Fibroblast of mammary gland (primary cell): ENCODE data around the gene RAP2A.

Source experiments
- DNase-seq: peaks from one replicate; pipeline ENCODE4 v3.0.0-alpha.2; 2010; ENCODE audit warnings: low read depth
- H3K4me3 ChIP-seq: 2 replicates; pipeline ENCODE4 v1.5.1; 2011; ENCODE audit warnings: low read depth, mild to moderate bottlenecking, low read length, moderate library complexity; ENCODE audit not compliant: control insufficient read depth
- TF ChIP-seq, protein P1 (sequence below): conservative IDR thresholded peaks from 2 replicates; pipeline ENCODE4 v1.5.1; 2011; ENCODE audit warnings: low read depth, low read length, inconsistent platforms; ENCODE audit not compliant: control insufficient read depth, insufficient read depth

Gene RAP2A

DNA sequence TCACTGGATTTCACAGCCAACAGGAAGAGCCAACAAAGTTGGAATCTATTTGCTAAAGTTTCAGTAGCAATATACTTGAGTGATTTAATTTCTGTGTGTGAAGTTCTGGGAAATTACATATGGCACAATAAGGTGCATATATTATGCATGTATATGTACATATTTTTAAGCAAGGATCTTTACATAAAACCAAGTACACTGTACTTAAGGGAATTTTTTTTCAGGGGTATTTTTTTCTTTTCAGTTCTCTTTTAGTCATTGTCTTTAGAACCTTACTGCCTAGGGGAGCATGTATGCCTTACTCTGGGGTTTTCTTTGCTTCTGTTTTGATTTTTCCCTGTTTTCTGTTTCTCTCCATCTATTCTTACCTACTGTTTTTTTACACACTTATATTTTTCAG lies 7.4 kb downstream of the RAP2A start:
- H3K4me3 ChIP-seq = no peak overlapping the region
- TF ChIP-seq, protein P1, sequence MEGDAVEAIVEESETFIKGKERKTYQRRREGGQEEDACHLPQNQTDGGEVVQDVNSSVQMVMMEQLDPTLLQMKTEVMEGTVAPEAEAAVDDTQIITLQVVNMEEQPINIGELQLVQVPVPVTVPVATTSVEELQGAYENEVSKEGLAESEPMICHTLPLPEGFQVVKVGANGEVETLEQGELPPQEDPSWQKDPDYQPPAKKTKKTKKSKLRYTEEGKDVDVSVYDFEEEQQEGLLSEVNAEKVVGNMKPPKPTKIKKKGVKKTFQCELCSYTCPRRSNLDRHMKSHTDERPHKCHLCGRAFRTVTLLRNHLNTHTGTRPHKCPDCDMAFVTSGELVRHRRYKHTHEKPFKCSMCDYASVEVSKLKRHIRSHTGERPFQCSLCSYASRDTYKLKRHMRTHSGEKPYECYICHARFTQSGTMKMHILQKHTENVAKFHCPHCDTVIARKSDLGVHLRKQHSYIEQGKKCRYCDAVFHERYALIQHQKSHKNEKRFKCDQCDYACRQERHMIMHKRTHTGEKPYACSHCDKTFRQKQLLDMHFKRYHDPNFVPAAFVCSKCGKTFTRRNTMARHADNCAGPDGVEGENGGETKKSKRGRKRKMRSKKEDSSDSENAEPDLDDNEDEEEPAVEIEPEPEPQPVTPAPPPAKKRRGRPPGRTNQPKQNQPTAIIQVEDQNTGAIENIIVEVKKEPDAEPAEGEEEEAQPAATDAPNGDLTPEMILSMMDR = no peak
- DNase-seq = no peak

DNA sequence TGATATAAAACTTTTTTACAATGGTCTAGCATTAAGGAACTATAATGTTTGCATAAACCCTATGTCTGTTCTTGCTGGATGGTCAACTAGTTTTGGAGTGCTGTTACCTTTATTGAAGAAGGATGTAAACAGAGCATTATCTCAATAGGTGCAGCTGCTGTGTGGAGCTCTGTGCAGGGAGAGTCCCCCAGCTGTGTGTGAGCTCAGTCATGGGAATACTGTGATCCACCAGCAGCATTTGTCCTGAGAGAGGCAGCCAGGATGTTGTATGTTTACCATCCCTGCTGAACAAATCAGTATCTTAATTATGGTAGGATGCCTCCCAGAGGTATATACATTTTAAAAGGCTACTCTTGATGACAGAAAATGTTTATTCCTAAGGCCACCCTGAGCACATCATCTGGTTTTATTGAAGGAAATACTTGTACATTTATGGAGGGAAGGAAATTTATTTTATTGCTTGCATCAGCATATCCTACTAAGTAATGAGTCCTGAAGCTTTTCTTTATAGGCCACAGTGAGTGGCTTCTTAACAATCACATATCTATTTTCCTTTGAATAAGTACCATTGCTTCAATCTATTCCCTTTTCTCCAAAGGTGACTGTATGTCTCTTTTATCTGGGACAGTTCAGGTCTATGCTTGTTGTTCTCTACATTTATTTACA lies 11.7 kb downstream of the RAP2A start:
- H3K4me3 ChIP-seq = no peak overlapping the region
- TF ChIP-seq, protein P1 = no peak
- no peak for DNase-seq

DNA sequence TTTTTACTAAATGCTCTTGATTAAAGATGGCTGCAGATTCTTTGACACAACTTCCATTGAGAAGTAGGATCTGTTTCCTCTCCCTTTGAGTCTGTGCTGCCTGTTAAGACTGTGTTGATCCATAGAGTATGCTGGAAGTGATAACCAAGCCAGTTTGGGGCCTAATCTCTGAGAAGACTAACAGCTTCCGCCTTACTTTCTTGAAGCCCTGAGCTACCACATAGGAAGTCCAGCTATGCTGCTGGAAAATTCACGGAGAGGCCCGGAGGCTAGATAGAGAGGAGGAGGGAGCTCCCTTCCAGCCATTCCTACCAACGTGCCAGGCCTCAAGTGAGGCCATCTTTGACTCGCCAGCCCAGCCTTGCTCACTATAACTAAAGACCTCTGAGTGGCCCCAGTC lies 12.5 kb downstream of the RAP2A start:
- H3K4me3 ChIP-seq = no peak overlapping the region
- TF ChIP-seq, protein P1 = no peak
- no peak for DNase-seq

DNA sequence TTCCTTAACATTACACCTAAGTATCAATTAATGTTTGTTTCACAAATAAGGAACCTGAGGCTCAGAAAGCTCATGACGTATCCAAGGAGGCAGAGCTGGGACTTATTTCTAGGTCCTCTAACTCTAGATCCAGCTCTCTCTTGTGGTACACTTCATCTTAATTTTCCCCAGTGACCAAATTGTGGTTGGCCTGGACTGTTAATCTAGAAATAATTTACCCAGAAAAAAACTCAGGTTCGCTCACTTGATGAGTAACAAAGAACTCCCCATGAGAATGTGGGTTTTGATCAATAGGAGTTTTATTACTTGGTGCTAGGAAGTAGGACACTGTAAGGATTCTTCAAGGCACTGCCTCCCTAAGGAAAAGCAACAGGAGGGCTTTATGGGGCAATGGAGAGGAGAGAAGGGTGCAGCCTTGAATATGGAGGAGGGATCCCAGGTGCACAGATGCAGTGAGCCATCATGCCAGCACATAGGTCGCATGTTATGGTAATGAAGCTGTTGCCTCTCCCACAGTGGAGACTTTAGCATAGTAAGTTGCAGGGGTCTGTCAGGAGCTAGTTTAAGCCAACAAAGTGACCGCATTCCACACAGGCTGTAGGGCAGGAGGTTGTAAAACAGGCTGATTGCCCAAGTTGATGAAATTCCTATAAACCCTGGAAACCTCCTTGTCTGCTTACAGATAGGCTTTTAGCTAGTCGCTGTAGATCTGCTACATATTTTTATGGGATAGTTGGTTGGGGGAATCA lies 14.7 kb downstream of the RAP2A start:
- TF ChIP-seq, protein P1 = no peak
- no peak overlapping the region for H3K4me3 ChIP-seq
- peak; percentile 15 for DNase-seq

DNA sequence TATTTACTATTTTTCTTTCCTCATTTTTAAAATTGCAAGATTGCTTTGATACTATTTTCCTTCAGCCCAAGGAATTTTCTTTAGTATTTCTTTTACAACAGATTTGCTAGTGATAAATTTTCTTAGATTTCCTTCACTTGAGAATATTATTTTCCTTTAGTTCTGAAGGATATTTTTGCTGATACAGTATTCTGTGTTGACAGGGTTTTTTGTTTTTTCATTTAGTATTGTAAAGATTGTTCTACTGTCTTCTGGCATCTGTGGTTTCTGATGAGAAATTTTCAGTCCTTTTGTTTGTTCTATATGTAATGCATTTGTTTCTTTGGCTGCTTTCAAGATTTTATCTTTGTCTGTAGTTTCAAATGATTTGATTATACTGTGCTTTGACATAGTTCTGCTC lies 20.7 kb downstream of the RAP2A start:
- H3K4me3 ChIP-seq = no peak overlapping the region
- no peak for DNase-seq
- TF ChIP-seq, protein P1 = no peak

DNA sequence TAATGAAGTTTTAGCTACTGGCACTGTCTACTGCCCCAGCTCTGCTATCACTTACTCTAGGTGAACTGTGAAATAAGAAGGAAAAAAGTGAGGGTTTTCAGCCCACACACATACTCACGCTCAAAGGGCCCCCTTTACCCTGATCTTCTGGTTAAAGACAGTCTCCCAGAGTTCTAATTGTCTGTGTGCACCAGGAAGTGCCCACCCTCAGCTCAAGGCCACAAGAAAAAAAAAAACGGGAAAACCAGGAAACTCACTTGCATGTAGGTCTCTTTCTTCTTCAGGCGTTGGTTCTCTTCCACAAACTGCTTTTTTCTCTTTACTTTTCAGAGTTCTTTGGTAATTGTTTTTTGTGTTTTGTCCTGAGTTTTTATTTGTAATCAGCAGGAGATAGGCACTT lies 22.1 kb downstream of the RAP2A start:
- no peak overlapping the region for H3K4me3 ChIP-seq
- no peak for DNase-seq
- TF ChIP-seq, protein P1 = no peak
